ENCODE measurements around the gene HSFX3.
"Not testable (repeated sequence)": the region's sequence is repeated elsewhere in the genome, so short reads cannot be mapped to it uniquely, and the experiment has no call there.

The HSFX3 gene

GRCh38 chrX:149545545-149546543 is 3.9 kb downstream of the HSFX3 start:
- DNase-seq: not testable (repeated sequence)

GRCh38 chrX:149541521-149542047 is 8.1 kb downstream of the HSFX3 start:
- no peak for DNase-seq

DNA sequence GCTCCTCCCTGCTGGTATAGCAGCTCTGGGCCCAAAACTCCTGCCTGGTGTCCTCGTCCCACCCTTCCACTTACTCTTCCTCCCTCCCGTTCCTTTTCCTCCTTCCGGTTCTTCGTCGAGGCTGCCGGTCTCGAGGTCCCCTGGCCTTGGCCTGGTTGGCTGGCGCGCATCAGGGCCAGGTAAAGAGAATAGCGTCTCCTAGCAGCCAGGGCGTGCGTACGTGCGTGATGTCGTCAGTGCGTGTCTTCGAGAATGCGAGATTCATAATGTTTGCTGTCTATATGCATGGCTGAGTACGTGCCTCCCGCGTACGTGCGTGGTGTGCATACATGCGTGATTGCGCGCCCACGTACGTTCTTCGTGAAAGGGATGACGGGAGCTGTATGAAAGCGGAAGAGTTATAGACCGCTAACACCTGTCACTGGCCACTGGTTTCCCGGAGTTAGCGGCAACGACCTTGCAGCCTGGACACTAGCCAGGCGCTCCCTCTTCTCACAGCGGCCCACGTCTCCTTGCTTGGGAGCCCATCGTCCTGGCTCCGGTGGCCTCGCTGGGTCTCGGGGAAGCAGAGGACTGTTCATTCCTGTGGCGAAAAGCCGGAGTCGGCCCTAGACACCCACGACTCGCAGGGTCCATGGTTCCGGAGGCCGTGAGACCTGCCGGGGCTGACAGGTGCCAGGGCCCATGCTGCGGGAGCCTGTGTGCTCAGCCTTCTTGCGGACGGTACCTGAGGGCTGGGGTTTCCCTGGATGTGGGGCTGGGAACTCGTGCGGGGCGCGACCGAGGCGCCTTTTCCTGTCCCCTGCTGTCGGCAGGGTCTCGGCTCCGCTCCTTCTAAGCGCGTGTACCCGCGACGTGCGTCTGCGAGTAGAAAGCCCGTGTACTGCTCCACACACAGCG is 8.9 kb downstream of the HSFX3 start, which contains the start of gene EOLA1:
EOLA1 (plus strand) TSS at position 392 of the 900 bp plus-strand sequence. CDS start 4,619 bp downstream, outside the sequence.
- peak; percentile 98 for DNase-seq

GRCh38 chrX:149540131-149540620 is 9.5 kb downstream of the HSFX3 start:
- DNase-seq: peak; percentile 85

GRCh38 chrX:149539283-149540130 is 10.2 kb downstream of the HSFX3 start:
- peak; percentile 90 for DNase-seq

GRCh38 chrX:149537474-149537873 is 12.2 kb downstream of the HSFX3 start:
- DNase-seq: not testable (repeated sequence)

GRCh38 chrX:149534926-149535602 is 14.7 kb downstream of the HSFX3 start:
- not testable (repeated sequence) for DNase-seq

DNA sequence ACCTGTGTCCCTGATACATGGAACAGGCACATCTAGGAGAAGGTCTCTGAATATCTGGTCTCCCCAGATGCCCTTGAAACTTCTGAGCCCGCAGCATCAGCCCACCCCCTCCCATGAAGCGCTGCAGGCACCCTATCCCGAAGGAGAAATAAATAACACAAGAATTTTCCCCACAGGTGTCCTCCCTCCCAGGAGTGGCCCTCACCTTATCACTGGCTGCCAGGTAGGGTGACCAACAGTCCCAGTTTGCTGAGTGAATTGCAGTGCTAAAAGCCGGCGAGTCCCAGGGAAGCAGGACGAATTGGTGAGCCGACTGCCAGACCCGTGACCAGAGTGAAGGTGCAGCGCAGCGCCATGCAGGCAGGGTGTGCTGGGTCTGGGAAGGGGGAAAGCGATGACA is 15.7 kb downstream of the HSFX3 start:
- DNase-seq: not testable (repeated sequence)

DNA sequence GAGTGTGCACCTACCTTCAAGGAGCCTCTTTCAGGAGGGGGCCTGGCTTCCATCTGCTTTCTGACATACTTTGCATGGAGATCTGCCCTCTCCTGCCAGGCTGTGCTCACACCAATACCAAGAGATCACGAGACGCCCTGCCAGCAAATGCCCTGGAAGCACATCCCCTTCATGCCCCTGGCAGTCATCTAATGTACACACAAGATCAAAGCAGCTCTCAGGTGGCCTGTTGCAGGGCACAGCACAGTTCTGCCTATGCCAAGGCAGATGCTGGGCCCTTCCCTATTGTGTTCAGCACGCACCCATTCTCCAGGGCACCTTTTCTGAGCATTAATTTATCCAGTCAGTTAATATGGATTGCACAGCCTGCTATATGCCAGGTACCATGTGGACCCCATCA is 16.9 kb downstream of the HSFX3 start:
- DNase-seq: not testable (repeated sequence)

GRCh38 chrX:149531599-149531998 is 18.1 kb downstream of the HSFX3 start:
- DNase-seq: no peak

DNA sequence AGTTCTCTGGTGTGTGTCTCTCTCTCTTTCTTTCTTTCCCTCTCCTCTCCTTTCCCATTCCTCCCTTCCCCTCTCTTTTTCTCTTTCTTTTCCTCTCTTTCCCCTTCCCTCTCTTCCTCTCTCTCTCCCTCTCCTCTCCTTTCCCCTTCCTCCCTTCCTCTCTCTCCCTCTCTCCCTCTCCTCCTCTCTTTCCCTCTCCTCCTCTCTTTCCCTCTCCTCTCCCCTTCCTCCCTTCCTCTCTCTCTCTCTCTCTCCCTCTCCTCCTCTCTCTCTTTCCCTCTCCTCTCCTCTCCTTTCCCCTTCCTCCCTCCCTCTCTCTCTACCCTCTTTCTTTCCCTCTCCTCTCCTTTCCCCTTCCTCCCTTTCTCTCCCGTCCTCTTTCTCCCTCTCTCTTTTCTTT is 21.3 kb downstream of the HSFX3 start:
- no peak for DNase-seq

DNA sequence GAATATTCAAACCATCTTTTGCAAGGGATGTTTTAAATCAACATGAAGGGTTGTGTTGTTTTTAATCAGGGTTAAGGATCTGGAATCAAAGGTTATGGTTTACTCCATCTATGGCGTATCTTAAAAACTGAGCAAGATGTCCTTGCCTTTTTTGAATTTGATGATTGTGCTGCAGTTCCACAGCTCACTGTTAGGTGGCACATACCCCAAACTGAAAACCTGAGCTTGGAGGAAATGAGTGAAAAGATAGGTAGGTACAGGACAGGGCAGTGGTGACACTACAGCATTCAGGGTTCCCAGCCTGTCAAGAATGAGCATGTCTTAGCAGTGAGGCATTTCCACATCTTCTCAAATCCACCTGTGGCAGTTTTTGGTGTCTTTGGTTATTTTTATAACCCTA is 22.0 kb downstream of the HSFX3 start:
- DNase-seq: peak; percentile 16

DNA sequence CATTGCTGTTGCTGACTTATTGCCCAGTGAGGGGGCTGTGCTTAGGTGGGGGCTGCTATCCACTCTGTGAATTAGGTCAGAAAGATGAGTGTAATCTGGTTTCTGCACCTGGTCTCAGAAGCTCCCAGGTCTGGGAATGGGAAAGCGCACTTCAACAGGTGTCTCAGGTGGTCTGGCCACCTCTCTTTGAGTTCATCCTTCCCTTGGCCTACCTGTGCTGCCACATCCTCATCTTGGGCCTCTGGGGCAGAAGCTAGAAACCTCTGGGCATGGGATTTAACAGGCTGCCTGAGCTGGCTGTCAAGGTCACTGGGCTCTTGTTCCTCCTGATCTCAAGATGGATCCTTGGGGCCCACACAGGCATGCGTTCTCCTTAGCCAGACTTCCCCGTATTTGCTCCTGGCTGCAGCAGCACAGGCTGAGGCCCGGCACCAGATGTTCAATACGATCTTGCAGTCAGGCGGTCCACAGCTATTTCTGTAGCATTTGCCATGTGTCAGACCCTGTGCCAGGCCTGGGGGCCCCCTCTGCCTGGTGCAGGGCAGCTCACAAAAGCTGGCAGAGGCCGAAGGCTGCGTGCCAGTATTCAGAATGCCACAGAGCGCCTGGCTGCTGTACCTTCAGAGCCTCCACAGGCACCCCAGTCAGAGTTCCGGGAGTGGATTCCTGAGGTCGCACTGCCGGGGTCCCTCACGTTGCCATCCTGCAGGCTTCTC is 23.2 kb downstream of the HSFX3 start:
- DNase-seq: not testable (repeated sequence)

DNA sequence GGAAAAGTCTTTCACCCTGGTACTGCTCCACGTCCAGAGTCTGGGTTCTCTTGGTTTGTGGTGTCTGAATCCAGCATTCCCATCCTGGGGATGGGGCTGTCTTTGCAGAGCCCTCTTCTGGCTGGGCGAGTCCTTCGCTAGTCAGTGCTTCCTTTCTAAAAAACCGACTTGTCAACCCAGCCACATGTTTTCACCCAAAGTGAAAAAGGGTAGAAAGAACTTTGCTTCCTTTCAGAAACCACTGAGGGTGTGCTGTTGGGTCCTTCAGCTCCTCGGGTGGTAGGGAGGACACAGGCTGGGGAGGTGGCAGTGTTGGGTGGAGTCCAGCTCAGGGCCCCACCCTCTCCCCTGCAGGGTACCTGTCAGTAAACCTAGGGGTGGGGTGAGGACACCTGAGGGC is 23.8 kb downstream of the HSFX3 start:
- DNase-seq: not testable (repeated sequence)

DNA sequence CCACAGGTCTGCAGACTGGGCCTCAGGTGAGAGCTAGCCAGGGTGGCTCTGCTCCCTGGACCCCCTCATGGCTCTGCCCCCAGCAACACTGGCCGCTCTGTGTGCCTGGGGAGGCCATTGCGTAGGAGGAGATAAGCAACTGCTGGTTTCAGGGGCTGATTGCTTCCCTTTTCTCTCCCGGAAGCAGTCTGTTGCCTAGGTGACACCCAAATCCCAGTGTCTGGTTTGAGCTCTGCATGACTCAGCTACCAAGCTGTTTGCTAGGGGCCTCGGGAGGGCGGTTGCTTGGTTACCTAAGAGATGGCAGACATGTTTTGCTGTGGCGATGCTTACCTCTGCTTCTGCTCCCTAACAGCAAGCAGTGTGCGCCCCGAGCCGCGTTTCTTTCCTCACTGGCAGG is 24.3 kb downstream of the HSFX3 start:
- peak; percentile 73 for DNase-seq

DNA sequence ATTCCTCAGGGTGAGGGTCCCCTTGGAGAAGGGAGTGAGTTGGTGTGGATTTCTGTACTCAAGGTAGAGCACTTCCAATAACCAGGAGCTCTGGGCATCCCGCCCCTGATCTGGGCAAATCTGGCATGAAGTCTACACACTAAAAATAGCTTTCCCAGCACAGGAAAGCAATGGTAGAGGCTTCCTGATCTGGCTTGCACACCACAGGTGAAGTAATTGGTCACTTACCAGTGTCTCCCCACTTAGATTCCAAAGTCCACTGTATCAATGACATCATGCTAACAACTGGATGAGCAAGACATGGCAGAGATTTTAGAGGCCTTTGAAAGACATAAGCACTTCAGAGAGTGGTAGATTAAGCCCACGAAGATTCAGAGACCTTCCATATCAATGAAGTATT is 26.8 kb downstream of the HSFX3 start:
- no peak for DNase-seq

DNA sequence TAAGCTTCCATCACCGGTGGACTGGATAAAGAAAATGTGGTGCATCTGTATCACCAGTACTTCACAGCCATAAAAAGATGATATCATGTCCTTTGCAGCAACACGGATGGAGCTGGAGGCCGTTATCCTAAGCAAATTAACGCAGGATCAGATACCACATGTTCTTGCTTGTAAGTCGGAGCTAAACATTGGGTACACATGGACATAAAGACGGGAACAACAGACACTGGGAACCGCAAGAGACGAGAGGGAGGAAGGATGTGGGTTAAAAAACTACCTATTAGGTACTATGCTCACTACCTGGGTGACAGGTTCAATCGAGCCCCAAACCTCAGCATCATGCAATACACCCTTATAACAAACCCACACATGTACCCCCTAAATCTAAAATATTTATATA is 28.3 kb downstream of the HSFX3 start:
- no peak for DNase-seq

DNA sequence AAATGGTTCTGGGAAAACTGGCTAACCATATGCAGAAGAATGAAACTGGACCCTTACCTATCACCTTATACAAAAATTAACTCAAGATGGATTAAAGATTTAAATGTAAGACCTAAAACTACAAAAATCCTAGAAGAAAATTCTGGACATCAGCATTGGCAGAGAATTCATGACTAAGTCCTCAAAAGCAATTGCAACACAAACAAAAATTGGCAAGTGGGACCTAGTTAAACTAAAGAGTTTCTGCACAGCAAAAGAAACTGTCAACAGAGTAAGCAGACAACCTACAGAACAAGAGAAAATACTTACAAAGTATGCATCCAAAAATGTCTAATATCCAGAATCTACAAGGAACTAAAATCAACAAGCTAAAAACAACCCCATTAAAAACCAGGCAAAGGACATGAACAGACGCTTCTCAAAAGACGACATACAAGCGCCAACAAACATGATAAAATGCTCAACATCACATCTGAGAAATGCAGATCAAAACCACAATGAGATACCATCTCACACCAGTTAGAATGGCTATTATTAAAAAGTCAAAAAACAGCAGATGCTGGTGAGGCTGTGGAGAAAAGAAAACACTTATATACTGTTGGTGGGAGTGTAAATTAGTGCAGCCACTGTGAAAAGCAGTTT is 29.0 kb downstream of the HSFX3 start:
- DNase-seq: not testable (repeated sequence)

- no peak for DNase-seq
Measured at GRCh38 chrX:149518236-149518635, 31.5 kb downstream of the HSFX3 start.

- no peak for DNase-seq
Measured at GRCh38 chrX:149517308-149517707, 32.4 kb downstream of the HSFX3 start.

All from DMS153 (cell line).